Neural cell (in vitro differentiated cells): ENCODE results near the gene RANGAP1. TPM values are rescaled to one million over a fixed set of nuclear protein-coding genes. Genes with fewer than 3 reads are reported as not detected.

Source experiments
- H2AFZ ChIP-seq: fragments of 200-600, 300-800 bp; sonication (generic), shearing (Covaris generic); 2 replicates; pipeline ENCODE4 v1.6.0; 2014; ENCODE audit warnings: low read depth, mild to moderate bottlenecking, antibody characterized with exemption, low read length, moderate library complexity
- H3F3A ChIP-seq: fragments of 200-600 bp; shearing (Covaris generic); 2 replicates; pipeline ENCODE4 v1.6.1; 2016; ENCODE audit warnings: mild to moderate bottlenecking, moderate library complexity, mixed read lengths, antibody characterized with exemption, low read length; ENCODE audit not compliant: insufficient read depth, poor library complexity, severe bottlenecking
- H3K27ac ChIP-seq: fragments of 200-600, 300-800 bp; sonication (generic), shearing (Covaris generic); 2 replicates; pipeline ENCODE4 v1.5.1; 2014; ENCODE audit warnings: mild to moderate bottlenecking, low read length, moderate library complexity
- H3K27me3 ChIP-seq: fragments of 300-800, 200-600 bp; sonication (generic), shearing (Covaris generic); 2 replicates; pipeline ENCODE4 v1.6.0; 2014; ENCODE audit warnings: mild to moderate bottlenecking, low read depth, low read length, moderate library complexity; ENCODE audit not compliant: insufficient read depth
- H3K36me3 ChIP-seq: fragments of 300-800, 200-600 bp; sonication (generic), shearing (Covaris generic); 2 replicates; pipeline ENCODE4 v1.5.1; 2014; ENCODE audit warnings: mild to moderate bottlenecking, antibody characterized with exemption, low read length, moderate library complexity; ENCODE audit not compliant: insufficient read depth
- H3K4me2 ChIP-seq: fragments of 300-800, 200-600 bp; sonication (generic), shearing (Covaris generic); 2 replicates; pipeline ENCODE4 v1.6.0; 2014; ENCODE audit warnings: mild to moderate bottlenecking, low read length
- H3K4me3 ChIP-seq: fragments of 300-800, 200-600 bp; sonication (generic), shearing (Covaris generic); 2 replicates; pipeline ENCODE4 v1.5.1; 2014; ENCODE audit warnings: mild to moderate bottlenecking, low read length, moderate library complexity
- H3K79me2 ChIP-seq: fragments of 200-600 bp; shearing (Covaris generic); replicated peaks from 2 replicates; pipeline ENCODE4 v1.6.0; 2014; ENCODE audit warnings: mild to moderate bottlenecking, low read length, moderate library complexity; ENCODE audit not compliant: insufficient read depth
- H3K9ac ChIP-seq: fragments of 300-800, 200-600 bp; sonication (generic), shearing (Covaris generic); 2 replicates; pipeline ENCODE4 v1.6.1; 2016; ENCODE audit warnings: mild to moderate bottlenecking, low read length, mixed read lengths
- H3K9me2 ChIP-seq: fragments of 200-600 bp; shearing (Covaris generic); 2 replicates; pipeline ENCODE4 v1.6.1; 2016; ENCODE audit warnings: mild to moderate bottlenecking, low read length, mixed read lengths; ENCODE audit not compliant: insufficient read depth
- H3K9me3 ChIP-seq: fragments of 200-600, 300-800 bp; sonication (generic), shearing (Covaris generic); 2 replicates; pipeline ENCODE4 v1.6.1; 2016; ENCODE audit warnings: mild to moderate bottlenecking, mixed run types, low read length, moderate library complexity, mixed read lengths
- H4K20me1 ChIP-seq: fragments of 200-600 bp; shearing (Covaris generic); 2 replicates; pipeline ENCODE4 v1.6.1; 2016; ENCODE audit warnings: mild to moderate bottlenecking, mixed run types; ENCODE audit not compliant: insufficient read depth
- EP300 ChIP-seq: fragments of 450-650 bp; conservative IDR thresholded peaks from 2 replicates; pipeline ENCODE4 v1.6.1; 2014; ENCODE audit warnings: antibody characterized with exemption, mild to moderate bottlenecking, moderate library complexity; ENCODE audit not compliant: poor library complexity, severe bottlenecking
- EZH2 ChIP-seq: fragments of 200-600, 300-800 bp; shearing (Covaris generic), sonication (generic); IDR thresholded peaks from 2 replicates; pipeline ENCODE4 v1.6.1; 2014; ENCODE audit warnings: antibody characterized with exemption, low read length, borderline replicate concordance, mild to moderate bottlenecking; ENCODE audit not compliant: insufficient read depth, poor library complexity, severe bottlenecking
- MXI1 ChIP-seq: fragments of 450-650 bp; conservative IDR thresholded peaks from 2 replicates; pipeline ENCODE4 v1.6.1; 2014; ENCODE audit warnings: antibody characterized with exemption, mild to moderate bottlenecking; ENCODE audit not compliant: poor library complexity, severe bottlenecking
- POLR2AphosphoS5 ChIP-seq: IDR thresholded peaks from 2 replicates; pipeline ENCODE4 v1.6.1; 2012
- RAD21 ChIP-seq: fragments of 450-650 bp; conservative IDR thresholded peaks from 2 replicates; pipeline ENCODE4 v1.6.1; 2014; ENCODE audit warnings: antibody characterized with exemption, mild to moderate bottlenecking, moderate library complexity
- REST ChIP-seq: IDR thresholded peaks from 2 replicates; pipeline ENCODE4 v1.6.1; 2012; ENCODE audit warnings: borderline replicate concordance
- SMC3 ChIP-seq: fragments of 450-650 bp; conservative IDR thresholded peaks from 2 replicates; pipeline ENCODE4 v1.6.1; 2014; ENCODE audit warnings: antibody characterized with exemption, mild to moderate bottlenecking, moderate library complexity; ENCODE audit not compliant: poor library complexity
- TAF1 ChIP-seq: IDR thresholded peaks from 2 replicates; pipeline ENCODE4 v1.6.1; 2012; ENCODE audit warnings: low read depth
- polyA plus RNA-seq: library from polyadenylated mRNA; depleted of rRNA; stranded (reverse); fragments of >200 nt; gene quantifications from 2 replicates; pipeline ENCODE4 v1.2.3, GENCODE V29; 2014
- TF ChIP-seq, protein P1 (sequence below): fragments of 450-650 bp; IDR thresholded peaks from 2 replicates; pipeline ENCODE4 v1.5.1; 2014; ENCODE audit warnings: antibody characterized with exemption, mild to moderate bottlenecking, moderate library complexity; ENCODE audit not compliant: poor library complexity, severe bottlenecking

RANGAP1 gene
- polyA plus RNA-seq, 1 donor from 2014 or later: 48.6 TPM

GRCh38 chr22:41229730-41230400 is 56.1 kb downstream of the RANGAP1 start:
- H3K27ac ChIP-seq: no peak overlapping the region
- TF ChIP-seq, protein P1, sequence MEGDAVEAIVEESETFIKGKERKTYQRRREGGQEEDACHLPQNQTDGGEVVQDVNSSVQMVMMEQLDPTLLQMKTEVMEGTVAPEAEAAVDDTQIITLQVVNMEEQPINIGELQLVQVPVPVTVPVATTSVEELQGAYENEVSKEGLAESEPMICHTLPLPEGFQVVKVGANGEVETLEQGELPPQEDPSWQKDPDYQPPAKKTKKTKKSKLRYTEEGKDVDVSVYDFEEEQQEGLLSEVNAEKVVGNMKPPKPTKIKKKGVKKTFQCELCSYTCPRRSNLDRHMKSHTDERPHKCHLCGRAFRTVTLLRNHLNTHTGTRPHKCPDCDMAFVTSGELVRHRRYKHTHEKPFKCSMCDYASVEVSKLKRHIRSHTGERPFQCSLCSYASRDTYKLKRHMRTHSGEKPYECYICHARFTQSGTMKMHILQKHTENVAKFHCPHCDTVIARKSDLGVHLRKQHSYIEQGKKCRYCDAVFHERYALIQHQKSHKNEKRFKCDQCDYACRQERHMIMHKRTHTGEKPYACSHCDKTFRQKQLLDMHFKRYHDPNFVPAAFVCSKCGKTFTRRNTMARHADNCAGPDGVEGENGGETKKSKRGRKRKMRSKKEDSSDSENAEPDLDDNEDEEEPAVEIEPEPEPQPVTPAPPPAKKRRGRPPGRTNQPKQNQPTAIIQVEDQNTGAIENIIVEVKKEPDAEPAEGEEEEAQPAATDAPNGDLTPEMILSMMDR: no peak
- TF ChIP-seq MXI1: no peak
- no peaks in the 10 kb centered on the region for H3K36me3 ChIP-seq

GRCh38 chr22:41229215-41229614 is 56.8 kb downstream of the RANGAP1 start:
- H3K9me2 ChIP-seq: no peaks in the 10 kb centered on the region
- no peaks in the 10 kb centered on the region for H3K27me3 ChIP-seq
- H3K9ac ChIP-seq: no peak overlapping the region
- no peak overlapping the region for H3K4me3 ChIP-seq
- no peak overlapping the region for H3K27ac ChIP-seq
- H3F3A ChIP-seq: no peaks in the 10 kb centered on the region
- no peaks in the 10 kb centered on the region for H3K9me3 ChIP-seq
- H4K20me1 ChIP-seq: no peaks in the 10 kb centered on the region
- TF ChIP-seq EP300 (no peak), REST (no peak), POLR2AphosphoS5 (no peak), RAD21 (no peak), EZH2 (no peak), SMC3 (no peak), TAF1 (no peak), MXI1 (no peak)
- TF ChIP-seq, protein P1: no peak
- H3K79me2 ChIP-seq: no peaks in the 10 kb centered on the region
- H3K4me2 ChIP-seq: no peak overlapping the region
- no peak overlapping the region for H2AFZ ChIP-seq
- no peaks in the 10 kb centered on the region for H3K36me3 ChIP-seq

More at GRCh38 chr22:41229730-41230400, 56.1 kb downstream of the RANGAP1 start:
- no peaks in the 10 kb centered on the region for H4K20me1 ChIP-seq
- H3K9me3 ChIP-seq: no peaks in the 10 kb centered on the region
- H3K79me2 ChIP-seq: no peaks in the 10 kb centered on the region
- no peaks in the 10 kb centered on the region for H3F3A ChIP-seq
- H3K4me3 ChIP-seq: no peak overlapping the region
- no peak overlapping the region for H3K4me2 ChIP-seq
- no peak overlapping the region for H2AFZ ChIP-seq
- no peaks in the 10 kb centered on the region for H3K27me3 ChIP-seq
- H3K9ac ChIP-seq: no peak overlapping the region
- no peaks in the 10 kb centered on the region for H3K9me2 ChIP-seq
